Breast epithelium (tissue), 3 donors: ENCODE results near the gene ASIC1.

Source experiments
- POLR2A ChIP-seq: fragments of 450-650 bp; IDR thresholded peaks from one replicate; pipeline ENCODE4 v1.6.1; 2016; ENCODE audit warnings: antibody characterized with exemption, mild to moderate bottlenecking, moderate library complexity
- POLR2AphosphoS5 ChIP-seq, 3 donors: sonication (generic); formaldehyde crosslinking; IDR thresholded peaks; one replicate each; pipeline ENCODE4 v1.6.1; 2017; ENCODE audit warnings: antibody characterized with exemption in 3 of 3
- TF ChIP-seq, protein P1 (sequence below), 3 donors: fragments of 450-650 bp; IDR thresholded peaks; one replicate each; pipeline ENCODE4 v1.5.1; 2016 to 2017; ENCODE audit warnings: antibody characterized with exemption in 3 of 3, mild to moderate bottlenecking in 3 of 3, moderate library complexity in 3 of 3

DNA sequence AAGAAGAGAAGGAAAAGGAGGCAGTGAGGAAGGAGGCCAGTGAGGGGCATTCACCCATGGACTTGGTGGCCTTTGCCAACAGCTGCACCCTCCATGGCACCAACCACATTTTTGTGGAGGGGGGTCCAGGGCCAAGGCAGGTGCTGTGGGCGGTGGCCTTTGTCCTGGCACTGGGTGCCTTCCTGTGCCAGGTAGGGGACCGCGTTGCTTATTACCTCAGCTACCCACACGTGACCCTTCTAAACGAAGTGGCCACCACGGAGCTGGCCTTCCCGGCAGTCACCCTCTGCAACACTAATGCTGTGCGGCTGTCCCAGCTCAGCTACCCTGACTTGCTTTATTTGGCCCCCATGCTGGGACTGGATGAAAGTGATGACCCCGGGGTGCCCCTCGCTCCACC lies 16.3 kb downstream of the ASIC1 start:
- TF ChIP-seq POLR2A (no peak), POLR2AphosphoS5 (IDR thresholded peaks at IDR 0.05) (no peak)
- TF ChIP-seq, protein P1, sequence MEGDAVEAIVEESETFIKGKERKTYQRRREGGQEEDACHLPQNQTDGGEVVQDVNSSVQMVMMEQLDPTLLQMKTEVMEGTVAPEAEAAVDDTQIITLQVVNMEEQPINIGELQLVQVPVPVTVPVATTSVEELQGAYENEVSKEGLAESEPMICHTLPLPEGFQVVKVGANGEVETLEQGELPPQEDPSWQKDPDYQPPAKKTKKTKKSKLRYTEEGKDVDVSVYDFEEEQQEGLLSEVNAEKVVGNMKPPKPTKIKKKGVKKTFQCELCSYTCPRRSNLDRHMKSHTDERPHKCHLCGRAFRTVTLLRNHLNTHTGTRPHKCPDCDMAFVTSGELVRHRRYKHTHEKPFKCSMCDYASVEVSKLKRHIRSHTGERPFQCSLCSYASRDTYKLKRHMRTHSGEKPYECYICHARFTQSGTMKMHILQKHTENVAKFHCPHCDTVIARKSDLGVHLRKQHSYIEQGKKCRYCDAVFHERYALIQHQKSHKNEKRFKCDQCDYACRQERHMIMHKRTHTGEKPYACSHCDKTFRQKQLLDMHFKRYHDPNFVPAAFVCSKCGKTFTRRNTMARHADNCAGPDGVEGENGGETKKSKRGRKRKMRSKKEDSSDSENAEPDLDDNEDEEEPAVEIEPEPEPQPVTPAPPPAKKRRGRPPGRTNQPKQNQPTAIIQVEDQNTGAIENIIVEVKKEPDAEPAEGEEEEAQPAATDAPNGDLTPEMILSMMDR (IDR thresholded peaks at IDR 0.05): no peak
